Stimulated activated CD8-positive, alpha-beta memory T cell treated with anti-CD3 and anti-CD28 coated beads, Interleukin-15, amount 100 ng/mL, for 48 hours (primary cell): ENCODE data around the gene SLC11A1.

Source experiments
- DNase-seq, 2 donors: peaks; one replicate each; pipeline ENCODE4 v3.0.0-alpha.2; 2020; ENCODE audit warnings: low read depth in 2 of 2

SLC11A1 gene, protein sequence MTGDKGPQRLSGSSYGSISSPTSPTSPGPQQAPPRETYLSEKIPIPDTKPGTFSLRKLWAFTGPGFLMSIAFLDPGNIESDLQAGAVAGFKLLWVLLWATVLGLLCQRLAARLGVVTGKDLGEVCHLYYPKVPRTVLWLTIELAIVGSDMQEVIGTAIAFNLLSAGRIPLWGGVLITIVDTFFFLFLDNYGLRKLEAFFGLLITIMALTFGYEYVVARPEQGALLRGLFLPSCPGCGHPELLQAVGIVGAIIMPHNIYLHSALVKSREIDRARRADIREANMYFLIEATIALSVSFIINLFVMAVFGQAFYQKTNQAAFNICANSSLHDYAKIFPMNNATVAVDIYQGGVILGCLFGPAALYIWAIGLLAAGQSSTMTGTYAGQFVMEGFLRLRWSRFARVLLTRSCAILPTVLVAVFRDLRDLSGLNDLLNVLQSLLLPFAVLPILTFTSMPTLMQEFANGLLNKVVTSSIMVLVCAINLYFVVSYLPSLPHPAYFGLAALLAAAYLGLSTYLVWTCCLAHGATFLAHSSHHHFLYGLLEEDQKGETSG

DNA sequence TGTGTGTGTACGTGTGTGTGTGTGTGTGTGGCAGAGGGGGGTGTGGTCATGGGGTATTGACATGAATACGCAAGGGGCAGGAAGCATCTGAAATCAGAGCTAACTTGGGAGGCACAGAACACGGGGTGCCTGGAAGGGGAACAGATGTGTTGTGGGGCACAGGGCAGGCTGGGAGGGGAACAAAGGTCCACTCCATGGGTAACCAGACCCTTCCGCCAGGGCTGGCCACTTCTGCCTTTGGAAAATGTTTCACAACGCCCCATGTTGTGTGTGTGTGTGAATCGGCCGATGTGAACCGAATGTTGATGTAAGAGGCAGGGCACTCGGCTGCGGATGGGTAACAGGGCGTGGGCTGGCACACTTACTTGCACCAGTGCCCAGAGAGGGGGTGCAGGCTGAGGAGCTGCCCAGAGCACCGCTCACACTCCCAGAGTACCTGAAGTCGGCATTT lies at the start of gene SLC11A1:
Gene SLC11A1 (plus strand): TSS at position 358 of the 451 bp plus-strand sequence. CDS start 96 bp downstream, outside the sequence.
- DNase-seq = no peak

DNA sequence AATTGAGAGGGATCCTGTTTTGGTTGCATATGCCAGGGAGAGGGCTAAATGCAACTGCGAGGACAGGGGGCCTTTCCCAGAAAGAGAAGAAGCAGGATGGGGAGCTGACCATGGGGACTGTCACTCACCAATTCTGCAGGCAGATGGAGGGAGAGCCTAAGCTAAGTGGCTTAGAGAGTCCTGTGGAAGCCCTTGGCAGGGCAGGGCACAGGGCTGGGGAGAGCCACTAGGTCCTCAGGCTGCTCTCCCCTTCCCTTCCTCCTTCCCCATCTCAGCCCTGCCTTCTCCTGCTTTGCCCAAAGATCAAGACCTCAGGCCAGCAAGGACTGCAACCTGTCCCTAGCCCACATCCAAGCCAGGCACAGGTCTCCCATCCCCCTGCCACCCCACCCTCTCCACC lies 49.8 kb upstream of the SLC11A1 start:
- DNase-seq = no peak

DNA sequence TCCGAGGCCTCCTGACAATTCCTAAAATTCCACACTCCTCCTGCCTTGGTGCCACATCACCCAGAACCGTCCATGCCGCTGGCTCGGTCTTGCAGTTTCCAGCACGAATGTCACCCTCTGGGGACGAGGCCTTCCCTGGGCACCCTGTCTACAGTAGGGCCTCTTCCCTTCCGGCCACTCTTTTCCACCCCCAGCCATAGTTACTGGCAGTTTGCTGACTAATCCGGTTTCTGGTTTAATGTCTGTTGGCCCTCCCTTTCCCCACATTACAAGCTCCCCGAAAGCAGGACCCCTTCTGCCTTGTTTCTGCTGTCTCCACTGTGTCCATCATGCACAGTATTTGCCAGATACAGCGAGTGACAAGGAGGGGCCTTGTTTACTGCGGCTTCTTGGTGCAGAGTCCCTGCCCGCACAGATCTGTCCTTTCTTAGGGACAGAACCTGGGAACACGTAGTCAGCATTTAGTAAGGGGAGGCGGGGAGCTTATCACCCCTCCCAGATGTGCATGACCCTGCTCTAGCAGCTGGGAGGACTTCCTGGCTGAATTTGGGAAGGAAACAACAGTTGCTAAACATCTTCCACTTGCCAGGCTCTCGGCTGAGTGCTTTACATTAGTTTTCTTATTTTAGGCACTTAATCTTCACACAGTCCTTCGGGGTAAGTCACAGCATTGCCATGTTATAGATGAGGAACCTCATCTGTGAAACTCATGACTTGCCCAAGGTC lies 49.0 kb upstream of the SLC11A1 start:
- DNase-seq = no peak

DNA sequence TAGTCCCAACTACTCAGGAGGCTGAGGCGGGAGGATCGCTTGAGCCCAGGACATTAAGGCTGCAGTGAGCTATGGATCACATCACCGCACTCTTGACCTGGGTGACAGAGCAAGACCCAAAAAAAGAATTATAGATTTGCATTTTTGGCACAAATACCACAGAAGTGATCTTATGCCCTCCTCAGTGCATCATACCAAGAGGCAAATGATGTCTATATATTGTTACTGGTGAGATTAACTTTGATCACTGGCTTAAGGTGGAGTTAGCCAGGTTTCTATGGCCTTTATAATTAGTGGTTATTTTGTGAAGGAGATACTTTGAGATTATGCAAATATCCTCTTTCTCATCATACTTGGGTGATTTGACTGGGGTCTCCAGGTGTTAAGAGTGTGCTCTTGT lies 47.5 kb upstream of the SLC11A1 start:
- no peak for DNase-seq

DNA sequence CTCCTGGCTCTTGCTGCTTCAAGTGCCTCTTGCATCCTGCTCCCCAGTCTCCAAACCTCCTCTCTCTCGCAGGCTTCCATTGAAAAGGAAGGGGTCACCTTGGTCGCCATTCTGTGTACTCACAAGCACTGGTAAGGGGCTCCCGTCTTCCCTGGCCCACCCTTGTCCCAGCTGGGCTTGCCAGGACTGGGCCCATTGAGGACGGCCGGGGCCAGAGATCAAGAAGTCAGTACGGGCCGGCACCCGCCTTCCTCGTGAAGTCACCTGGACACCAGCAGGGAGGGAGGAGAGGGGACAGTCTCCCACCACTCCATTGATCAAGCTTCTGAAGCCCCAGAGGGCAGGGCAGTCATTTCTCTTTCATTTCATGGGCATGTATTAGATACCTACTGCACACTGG lies 41.4 kb upstream of the SLC11A1 start:
- no peak for DNase-seq

DNA sequence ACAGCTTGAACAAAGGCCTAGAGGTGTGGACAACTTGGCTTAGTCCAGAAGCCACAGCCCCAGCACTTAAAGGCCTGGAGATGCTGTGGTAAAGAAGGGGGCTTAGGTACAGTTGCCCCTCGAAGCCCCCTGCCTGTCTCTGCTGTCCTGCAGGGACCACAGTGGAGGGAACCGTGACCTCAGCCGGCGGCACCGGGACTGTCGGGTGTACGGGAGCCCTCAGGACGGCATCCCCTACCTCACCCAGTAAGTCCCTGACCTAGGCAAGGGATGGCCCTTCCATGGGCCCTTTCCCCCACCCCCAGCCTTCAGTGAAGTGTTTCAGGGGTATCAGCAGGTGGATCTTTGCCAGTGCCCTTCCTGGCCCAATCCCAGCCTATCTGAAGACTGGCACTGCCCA lies 40.7 kb upstream of the SLC11A1 start:
- DNase-seq = no peak

DNA sequence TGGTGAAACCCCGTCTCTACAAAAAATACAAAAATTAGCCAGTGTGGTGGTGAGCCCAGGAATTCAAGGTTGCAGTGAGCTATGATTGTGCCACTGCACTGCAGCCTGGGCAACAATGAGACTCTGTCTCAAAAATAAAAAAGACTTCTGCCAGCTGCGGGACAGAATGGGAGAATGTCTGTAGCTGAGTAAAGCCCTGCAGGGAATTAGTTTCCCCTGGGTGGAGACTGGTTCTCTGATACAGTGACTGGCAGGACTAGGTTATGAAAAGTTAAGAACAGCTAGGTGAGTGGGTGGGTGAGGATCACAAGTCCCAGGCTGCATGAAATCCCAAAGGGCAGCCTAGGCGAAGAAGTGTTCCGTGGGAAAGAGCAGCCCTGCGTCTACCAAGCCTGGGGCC lies 39.2 kb upstream of the SLC11A1 start:
- no peak for DNase-seq

DNA sequence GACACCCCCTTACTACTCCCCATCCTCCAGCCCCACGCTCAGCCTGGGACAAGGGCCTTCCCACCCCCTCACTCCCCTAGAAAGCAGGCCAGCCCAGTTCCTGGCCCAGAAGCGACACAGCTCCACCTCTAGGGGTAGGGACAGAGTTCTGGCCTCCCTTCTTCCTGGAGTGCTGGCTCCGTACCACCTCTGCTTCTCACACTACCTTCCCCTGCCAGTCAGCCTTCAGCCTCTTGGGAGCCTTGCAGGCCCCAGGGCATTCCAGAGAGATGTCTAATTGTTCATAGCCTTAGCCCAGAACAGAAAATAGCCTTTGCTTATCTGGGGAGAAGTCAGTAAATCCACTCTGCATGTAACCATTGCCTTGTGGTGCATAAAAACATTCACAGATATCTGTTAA lies 38.5 kb upstream of the SLC11A1 start:
- DNase-seq = no peak

DNA sequence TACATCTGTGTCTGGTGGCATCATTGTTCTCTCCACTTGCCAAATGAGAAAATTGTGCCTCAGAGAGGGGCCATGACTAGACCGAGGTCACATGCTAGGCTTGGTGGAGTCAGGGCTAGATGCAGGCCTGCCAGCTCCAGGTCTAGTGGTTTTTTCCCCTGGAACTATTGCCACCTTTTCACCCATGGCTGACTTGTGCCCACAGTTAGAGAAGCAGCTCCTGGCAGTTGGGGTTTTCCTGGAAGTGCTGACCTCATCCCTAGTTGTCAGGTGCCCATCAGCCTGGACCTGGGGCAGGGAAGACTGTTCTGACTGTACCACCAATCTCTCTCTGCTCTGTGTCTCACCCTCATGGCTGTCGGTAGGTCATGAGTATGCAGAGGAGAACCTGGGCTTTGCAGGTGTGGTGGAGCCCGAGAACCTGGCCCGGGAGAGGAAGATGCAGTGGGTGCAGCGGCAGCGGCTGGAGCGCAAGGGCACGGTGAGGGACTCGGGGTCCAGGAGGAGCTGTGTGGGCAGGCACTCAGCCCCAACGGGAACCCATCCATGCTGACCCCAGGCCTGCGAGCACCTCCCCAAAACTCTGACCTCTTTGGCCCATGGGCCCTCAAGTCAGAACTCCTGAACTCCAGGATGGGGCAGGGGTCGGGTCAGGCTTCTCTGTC lies 37.9 kb upstream of the SLC11A1 start:
- no peak for DNase-seq

DNA sequence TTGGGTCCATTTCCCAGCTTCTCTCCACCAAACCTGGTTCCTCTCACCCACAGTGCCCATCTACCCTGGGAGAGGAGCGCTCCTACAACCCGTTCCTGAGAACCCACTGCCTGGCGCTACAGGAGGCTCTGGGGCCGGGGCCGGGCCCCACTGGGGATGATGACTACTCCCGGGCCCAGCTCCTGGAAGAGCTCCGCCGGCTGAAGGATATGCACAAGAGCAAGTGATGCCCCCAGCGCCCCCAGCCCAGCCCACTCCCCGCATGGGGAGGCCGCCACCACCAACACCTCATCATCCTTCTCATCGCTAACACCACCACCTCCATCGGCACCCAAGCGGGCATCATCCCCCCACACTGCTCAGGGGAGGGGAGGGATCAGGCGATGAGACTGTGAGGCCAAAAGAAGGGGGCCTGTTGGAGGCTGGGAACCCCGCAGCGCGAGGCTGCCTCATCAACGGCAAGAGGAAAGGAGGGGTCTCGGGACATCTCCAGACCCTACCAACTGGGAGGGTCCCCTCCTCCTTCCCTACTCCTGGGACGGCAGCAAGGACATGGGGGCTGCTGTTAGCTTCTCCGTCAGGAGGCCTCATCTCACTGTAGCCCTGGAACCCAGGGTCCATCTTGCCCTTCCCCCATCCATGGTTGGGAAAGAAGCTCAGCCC lies 37.2 kb upstream of the SLC11A1 start:
- no peak for DNase-seq

DNA sequence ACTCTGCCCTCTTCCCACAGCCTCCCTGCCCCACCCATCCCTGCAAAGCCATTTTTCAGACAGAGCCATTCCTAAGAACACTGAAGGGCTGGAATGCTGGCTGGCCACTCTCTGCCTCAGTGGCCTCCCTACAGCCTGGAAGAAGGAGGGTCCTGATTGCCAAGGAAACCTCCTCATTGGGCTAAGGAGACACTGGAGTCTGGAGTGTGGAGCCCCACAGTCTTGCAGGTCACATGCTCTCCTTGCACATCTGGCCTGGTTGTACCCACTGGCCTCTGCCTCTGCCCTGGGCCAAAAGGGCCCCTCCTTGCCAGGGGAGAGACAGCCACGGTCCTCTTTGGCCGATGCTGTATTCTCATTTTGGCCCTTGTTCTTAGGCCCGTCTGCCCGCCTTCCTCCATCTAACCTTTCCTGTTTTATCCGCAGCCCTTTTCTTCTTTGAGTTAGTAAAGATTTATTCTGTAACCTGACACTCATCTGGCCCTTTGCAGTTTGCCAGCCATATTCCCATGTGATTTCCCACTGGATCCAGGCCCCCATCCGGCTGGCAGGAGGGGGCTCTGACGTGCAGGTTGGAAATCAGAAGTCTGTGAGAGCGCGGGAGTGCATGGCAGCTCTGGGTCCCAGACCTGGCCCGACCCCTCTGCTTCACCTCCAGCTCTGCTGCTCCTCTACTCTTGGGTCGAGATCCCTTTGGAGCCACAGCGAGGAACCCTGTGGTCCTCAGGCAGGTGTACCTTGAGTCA lies 36.4 kb upstream of the SLC11A1 start:
- DNase-seq = no peak

DNA sequence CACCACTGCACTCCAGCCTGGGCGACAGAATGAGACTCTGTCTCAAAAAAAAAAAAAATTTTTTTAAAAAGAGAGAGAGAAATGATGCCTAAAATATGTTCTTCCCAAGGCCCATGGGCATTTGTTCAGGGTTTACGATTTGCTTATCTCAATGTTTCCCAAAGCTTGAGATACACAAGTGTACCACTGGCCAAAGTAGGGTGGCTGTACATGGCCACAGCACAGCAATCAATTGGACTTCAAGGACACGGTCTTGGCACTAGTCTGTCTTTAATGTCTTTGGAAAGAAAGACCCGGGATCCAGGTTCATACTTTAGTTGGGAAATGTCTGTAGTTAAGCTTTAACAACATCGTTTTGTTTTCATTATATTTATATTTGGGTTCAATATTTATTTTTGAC lies 34.9 kb upstream of the SLC11A1 start:
- DNase-seq = no peak

DNA sequence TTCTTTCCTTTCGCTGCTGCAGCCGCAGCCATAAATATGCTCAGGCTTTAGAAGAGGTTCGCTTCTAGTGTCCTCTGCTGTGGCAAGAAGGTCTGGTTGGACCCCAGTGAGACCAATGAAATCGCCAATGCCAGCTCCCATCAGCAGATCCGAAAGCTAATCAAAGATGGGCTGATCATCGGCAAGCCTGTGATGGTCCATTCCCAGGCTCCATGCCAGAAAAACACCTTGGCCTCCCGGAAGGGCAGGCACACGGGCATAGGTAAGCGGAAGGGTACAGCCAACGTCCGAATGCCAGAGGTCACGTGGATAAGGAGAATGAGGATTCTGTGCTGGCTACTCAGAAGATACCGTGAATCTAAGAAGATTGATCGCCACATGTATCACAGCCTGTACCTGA lies 28.0 kb upstream of the SLC11A1 start:
- DNase-seq = no peak

DNA sequence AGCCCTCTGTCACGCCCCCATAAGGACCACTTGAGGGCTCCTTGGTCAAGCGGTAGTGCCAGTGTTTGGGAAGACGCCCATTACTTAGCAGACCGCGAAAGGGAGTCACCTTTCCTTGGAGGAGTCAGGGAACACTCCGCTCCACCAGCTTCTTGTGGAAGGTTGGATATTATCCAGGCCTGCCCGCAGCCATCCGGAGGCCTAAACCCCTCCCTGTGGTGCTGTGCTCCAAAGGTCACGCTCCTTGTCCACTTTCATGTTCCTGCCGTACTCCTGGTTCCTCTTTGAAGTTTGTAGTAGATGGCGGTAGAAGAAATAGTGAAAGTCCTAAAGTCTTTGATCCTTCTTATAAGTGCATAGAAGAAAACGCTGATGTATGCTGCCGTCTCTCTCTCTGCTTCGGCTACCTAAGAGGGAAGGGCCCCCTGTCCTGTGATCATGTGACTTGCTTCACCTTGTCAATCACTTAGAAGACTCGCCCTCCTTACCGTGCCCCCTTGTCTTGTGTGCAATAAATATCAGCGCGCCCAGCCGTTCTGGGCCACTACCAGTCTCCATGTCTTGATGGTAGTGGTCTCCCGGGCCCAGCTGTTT lies 27.1 kb upstream of the SLC11A1 start:
- no peak for DNase-seq

DNA sequence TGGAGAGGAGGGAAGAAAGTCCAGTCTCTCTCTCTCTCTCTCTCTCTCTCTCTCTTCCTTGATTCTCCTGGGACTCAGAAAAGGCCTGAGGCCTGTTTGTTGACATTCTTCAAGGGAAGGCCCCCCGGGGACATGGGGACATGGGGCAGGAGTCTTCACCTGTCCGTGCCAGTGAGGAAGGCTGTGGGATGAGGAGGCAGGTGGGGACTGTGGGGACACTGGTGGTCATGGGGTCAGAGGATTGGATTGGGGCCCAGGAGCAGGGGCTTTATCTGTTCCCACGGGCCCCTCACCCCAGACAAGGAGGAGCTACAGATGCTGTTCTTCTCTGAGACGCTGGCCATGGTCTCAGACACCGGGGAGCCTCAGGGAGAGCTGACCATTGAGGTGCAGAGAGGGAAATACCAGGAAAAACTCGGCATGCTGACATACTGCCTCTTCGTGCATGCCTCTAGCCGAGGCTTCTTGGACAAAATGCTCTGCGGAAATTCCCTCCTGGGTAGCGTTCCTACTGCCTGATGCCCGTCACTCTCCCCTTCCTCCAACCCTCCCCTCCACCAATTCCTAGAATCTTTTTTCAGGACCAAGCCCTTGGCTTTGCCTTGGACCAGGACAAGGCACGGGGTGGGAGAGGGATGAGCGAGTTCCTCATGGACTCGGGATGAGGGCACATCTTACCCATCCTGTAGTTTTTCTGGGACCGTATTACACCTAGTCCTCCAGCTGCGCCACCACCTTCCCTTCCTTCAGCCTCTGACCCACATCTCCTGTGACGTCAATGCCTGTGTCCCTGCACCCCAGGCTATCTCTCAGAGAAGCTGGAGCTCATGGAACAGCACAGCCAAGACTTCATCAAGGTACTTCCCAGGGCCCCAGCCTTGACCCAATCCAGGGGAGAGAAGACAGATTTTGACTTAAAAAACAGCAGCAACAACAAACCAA lies 24.6 kb upstream of the SLC11A1 start:
- no peak for DNase-seq

DNA sequence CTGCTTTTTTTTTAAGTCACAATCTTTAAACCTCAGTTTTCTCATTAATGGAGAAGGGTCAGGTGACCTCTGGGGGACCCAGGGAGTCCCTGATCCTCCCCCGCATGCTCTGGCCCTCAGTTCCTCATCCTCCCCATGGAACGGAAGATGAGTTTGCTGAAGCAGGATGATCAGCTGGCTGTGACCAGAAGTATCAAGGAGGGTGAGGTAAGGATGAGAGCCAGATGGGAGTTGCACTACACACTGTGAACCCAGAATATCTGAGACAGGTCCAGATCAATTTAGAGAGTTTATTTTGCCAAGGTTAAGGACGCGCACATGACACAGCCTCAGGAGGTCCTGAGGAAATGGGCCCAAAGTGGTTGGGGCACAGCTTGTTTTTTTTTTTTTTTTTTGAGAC lies 21.6 kb upstream of the SLC11A1 start:
- no peak for DNase-seq

DNA sequence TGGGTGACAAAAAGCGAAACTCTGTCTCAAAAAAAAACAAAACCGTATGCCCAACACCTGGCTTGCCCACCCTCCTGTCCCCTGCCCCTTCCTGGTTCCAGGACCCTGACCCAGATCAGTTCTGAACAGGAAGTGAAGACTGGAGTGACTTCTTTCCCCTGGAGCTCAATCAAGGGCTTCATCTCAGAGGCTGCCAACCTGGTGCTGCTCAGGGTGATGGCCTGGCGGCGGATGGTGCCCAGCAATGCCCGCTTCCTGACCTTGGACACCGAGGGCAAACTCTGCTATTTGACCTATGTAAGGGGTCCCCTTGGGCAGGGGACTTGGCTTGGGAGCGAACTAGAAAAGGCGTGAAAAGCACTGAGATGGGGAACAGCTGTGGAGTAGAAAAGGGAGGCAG lies 19.5 kb upstream of the SLC11A1 start:
- no peak for DNase-seq

DNA sequence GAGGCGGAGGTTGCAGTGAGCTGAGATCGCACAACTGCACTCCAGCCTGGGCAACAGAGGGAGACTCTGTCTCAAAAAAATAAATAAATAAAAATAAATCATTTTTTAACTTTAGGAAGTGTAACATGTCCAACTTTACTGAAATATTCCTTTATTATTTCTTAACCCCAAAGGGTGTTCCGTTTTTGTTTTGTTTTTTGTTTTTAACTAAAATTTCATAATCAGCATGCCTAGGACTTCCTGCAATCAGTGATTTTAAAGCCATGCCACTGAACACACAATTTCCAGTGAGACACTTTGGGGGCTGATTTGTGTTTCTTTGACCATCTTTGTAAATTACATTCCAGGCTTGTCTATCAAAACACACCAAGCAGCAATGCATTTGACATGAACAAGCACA lies 18.3 kb upstream of the SLC11A1 start:
- no peak for DNase-seq

DNA sequence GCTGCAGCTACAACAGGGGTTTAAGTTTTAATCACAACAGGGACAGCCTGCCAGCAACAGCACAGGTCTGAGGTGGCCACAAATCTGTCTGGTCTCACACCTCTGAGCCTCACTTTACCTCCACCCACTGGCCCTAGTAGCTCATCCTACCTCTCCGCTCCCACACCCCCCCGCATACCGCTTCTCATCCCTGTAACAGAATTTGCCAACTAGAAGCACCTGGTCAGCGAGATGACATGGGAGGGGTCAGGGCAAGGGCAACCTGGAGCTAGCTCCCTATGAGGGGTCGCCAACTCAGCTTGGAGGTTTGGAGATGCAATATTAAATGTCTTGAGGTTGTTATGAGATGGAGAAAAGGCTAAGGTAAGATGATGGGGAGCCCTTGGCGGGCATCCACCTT lies 17.9 kb upstream of the SLC11A1 start:
- DNase-seq = no peak
